ENCODE measurements around the gene TOX4. TPM values are rescaled to one million over a fixed set of nuclear protein-coding genes. Genes with fewer than 3 reads are reported as not detected.
"Not testable (repeated sequence)": the region's sequence is repeated elsewhere in the genome, so short reads cannot be mapped to it uniquely, and the experiment has no call there.

TOX4 gene
- total RNA-seq, 1 donor from 2014 or later, result 19.6 TPM

DNA sequence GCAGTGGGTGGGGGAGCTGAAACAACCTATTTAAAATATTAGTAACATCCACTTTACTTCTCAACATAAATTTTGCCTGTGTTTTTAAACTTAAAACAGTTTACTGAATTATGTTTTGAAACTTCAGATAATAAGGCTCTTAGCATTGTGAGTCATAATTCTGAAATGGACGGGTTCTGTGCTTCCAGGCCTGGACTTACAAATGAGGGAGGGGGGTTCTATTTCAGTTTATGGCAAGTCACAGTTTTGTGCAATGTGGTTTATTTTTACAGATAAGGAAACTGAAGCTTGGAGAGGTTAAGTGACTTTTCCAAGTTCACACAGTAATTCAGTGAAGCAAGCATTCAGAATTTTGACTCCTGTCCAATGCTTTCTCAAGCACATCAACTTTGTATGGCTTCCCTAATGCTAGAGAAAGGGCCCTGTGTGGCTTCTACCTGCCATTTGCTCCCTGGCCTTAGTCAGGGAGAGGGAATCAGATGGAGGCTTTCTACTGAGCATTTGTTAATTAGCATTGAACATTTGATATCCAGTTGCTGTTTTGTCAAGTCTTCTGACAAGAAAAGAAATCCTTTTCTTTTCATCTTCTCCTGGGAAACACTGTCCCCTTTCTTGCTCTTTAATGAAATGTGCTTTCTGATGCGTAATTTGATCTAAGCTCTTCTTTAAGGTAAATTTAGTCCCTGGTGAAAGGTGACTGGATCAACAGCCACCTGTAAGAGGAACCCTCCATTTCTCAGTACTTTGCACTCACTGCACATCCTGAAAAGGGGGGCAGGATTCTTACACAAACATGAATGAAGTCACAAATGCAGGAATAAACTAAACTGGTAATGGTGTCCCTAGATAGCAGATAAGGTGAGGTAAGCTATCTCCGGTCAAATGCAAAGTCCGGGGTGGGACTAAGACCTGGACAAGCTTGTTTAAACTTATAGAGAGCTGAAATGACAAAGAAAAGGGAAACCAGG is 51.7 kb downstream of the TOX4 start:
- DNase-seq (ENCODE audit: low spot score in 2 of 2) (no peak), FAIRE-seq (no peak)

DNA sequence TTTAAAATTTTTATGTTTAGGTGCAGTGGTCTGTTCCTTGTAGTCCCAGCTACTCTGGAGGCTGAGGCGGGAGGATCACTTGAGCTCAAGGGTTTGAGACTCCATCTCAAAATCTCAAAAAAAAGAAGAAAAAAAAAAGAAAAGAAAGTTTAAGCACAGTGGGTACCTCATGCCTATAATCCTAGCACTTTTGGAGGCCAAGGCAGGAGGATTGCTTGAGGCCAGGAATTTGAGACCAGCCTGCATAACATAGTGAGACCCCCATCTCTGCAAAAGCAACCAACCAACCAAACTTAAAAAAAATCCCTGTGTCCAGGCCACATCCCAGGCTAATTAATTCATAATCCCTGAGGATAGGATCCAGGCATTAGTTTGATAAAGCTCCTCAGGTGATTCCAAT is 52.5 kb downstream of the TOX4 start:
- no peak for DNase-seq (ENCODE audit: low spot score in 2 of 2)
- no peak for FAIRE-seq

DNA sequence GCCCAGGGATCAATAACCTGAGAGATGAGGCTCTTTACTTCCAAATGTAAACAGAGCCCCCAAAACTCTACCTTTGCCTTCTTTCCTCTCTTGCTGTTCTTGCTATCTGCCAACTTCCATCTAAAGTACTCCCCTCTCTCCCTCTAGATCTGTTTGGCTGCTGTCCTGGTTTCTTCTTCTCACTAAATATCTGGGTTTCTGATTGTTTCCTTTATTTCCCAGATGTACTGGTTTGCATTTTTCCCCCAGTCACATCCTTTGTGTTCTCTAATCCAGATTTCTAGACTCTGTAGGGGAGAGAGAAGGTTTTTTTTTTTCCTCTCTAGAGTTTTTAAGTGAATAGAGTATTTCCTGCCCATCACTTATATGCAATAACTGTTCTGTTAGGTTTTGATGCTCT is 56.3 kb downstream of the TOX4 start:
- no peak for DNase-seq (ENCODE audit: low spot score in 2 of 2)
- FAIRE-seq, result no peak

DNA sequence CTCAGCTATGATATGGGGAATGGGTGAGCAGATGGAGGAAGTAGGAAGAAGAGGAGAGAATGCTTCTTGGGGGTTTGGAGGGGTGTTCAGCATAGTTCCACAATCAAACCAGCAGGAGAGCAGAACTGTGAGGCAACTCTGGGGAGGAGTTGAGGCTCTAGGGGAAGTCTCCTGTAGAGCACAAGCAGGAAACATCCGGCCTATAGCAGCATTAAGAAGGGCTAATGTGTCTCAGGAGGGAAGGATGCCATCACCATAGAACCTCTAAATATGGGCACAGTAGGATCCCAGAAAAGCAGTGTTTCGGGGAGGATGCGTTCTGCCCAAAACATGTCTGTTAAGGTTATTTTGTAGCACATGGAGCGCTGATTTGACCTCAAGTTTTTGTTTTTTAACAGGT is 57.6 kb downstream of the TOX4 start:
- no peak for FAIRE-seq
- no peak for DNase-seq (ENCODE audit: low spot score in 2 of 2)

DNA sequence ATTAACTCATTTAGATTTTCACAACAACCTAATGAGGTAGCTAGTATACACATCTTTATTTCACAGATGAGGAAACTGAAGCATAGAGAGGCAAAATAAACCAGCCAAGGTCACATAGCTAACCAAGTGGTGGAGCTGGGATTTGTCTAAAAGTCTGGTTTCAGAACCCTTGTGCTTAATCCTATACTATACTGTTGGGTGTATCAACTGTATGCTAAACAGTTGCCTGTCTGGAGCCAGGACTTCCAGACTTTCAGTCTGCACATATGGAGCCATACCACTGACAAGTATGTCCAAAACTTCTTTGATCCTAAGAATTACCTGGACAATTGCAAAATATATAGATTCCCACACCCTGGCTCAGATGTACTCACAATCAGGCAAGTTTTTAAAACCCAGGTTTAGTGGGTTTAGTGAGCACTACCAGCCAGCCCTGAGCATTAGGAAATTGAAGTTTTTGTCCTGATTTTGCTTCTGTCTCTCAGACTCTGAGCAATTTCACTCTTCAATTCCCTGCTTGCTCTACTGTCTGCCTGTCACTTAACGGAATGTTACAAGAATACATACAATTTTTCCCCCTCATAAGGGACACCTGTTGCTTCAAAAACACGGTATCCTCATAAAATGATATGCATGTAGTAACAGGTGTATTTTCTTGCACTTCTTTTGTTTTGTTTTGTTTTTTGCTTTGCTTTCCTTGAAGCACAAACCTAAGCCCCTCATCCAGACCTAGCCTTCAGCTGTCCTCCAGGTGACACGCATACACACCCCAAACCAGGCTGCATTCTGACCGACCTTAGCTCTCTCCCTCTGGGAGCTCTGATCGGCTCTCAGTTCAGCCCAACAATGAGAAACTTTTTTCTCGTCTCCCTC is 58.8 kb downstream of the TOX4 start:
- FAIRE-seq, result no peak
- DNase-seq (ENCODE audit: low spot score in 2 of 2), result no peak

DNA sequence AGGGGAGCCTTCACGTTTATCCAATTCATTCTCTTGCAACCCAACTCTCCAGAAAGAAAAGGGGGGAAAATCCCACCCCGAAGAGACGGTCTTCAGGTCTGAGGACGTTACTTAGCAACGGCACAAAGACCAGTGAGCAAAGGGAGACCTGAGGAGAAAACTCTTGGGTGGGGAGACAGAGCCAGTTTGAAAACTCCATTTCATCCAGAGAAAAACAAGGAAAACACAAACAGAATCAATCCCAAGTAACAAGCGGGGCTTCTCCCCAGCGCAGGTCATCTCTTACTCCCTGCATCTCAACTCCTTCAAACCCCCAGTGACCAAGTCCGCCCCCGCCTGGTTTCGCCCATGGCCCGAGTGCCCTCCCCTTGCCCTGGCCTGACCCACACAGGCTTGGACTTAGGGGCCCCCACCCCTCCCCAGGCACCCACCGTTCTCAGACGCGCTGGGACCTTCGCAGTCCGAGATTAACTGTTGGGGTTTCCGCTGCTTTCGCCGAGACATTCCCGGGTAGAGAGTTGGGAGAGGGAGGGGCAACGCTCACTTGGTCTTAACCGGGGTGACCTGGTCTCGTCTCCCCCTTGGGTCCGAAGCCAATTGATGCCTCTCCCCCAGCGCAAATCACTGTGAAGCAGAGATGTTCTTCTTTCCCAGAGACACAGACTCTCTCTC is 59.6 kb downstream of the TOX4 start:
- FAIRE-seq (no peak), DNase-seq (ENCODE audit: low spot score in 2 of 2) (no peak)

DNA sequence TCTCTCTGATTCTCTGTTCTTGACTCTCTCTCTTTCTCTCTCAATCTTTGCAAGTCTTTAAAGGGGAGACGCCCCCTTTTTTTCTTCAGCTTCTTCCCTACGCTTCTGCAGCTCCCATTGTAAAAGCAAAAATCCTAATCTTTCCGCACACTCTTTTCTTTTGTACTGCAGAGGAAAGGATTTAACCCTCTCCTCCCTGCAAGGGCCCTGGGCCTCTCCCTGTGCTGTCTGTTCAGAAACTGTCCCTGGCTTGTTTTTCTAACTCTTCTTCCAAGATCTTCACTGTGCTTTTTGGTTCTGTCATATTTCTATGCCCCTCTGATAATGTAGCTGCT is 60.1 kb downstream of the TOX4 start:
- DNase-seq (ENCODE audit: low spot score in 2 of 2) (no peak), FAIRE-seq (no peak)

DNA sequence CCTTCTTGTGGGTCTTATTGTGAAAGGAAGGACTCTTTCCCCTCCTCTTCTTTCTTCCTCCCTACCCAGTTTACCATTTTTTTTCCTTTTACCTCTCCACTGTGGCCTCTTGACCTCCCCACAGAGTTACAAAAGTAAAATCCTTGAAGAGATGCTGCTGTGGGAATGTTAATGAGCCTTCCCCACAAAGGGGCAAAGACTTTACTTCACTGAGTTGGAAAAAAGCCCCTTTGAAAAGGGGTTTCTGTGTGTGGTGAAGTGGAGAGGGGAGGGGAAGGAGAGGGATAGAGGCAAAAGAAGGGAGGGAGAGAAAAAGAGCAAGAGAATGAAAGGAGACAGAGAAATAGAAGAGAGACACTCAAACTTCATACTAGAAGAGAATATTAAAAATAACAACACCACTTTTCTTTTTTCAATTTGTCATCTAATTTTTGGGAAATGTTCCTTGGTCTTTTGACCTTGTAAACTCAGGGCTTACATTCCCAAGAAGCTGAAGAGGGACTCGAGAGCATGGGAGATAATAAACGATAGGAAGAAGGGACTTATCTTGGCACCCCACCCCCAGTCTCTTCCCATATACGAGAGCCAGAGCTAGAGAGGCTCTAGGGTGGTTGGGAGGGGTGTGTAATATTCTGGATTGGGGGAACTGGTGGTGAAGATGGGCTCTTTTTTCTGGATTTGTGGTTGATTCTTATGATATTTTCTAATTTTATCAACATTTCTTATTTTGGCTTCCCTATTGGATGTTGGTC is 62.4 kb downstream of the TOX4 start:
- no peak for FAIRE-seq
- DNase-seq (ENCODE audit: low spot score in 2 of 2), result no peak

DNA sequence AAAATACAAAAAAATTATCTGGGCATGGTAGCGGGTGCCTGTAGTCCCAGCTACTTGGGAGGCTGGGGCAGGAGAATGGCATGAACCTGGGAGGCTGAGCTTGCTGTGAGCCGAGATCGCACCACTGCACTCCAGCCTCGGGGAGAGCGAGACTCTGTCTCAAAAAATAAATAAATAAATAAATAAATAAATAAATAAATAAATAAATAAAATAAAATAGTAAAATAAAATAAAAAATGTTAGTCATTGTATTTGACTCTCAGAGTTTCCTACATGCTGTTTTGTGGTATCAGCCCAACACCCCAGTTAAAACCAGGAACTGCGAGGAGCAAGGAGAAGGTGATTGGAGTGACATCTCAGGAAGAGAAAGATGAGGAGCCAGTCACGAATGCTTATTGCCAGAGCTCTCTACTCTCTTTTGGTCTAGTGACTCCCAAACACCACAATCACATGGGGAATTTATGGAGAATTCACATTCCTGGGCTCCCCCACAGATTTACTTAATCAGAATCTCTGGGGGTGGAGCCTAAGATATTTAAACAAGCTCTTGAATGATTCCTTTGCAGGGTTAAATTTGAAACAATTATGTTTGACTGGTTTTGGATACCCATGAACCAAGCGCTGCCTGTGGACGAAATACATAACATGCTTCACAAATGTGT is 64.5 kb downstream of the TOX4 start:
- DNase-seq (ENCODE audit: low spot score in 2 of 2) (no peak), FAIRE-seq (no peak)

DNA sequence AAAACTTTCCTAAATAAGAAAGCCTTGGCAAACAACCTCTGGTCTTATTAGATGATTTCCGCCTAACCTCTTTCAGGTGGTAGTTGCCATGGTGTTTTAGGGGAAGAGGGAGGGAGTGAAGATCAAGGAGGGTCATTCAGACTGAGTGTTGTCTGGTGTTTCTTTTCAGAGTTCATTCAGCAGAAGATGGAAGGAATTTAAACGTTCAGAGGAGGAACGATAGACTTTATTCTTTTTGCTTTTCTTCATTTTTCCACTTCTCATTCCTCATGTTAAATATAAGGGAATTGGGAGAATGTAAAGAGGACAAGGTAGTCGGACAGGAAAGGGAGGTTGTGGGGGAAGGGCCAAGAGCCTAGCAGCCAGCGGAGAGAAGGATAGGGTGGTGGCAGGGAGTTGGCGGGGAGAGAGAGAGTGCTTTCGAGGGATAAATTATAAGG is 66.5 kb downstream of the TOX4 start:
- FAIRE-seq, result no peak
- DNase-seq (ENCODE audit: low spot score in 2 of 2), result no peak

DNA sequence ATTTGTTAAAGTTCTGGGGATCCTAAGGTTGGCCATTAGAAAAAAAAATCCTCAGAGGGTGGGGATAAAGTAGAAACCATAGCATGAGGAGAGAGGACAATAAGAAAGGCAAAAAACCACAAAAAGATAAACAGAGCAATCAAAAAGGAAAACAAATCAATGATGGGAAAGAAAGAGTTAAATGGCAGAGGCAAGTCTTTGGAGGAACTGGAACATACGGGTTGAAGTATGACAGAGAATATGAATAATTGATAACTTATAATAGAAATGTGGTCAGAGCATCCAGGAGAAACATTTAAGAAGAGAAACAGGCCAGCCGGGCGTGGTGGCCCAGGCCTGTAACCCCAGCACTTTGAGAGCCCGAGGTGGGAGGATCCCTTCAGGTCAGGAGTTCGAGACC is 67.0 kb downstream of the TOX4 start:
- DNase-seq (ENCODE audit: low spot score in 2 of 2) (no peak), FAIRE-seq (no peak)

DNA sequence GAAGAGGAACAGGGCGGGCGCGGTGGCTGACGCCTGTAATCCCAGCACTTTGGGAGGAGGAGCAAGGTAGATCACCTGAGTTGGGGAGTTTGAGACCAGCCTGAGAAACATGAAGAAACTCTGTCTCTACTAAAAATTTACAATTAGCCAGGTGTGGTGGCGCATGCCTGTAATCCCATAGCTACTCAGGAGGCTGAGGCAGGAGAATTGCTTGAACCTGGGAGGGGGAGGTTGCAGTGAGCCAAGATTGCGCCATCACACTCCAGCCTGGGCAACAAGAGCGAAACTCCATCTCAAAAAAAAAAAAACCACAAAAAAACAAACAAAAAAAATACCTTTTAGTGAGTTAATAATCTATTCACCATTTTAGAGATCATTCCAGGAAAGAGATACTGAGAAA is 67.6 kb downstream of the TOX4 start:
- not testable (repeated sequence) for DNase-seq (ENCODE audit: low spot score in 2 of 2); FAIRE-seq

Small RNA genes within 50 kb of the gene (small RNA-seq; reads per million reads assigned to genes)
- not detected for gene RN7SL650P

Other genes starting within 250 kb of the TOX4 start
- 614 TPM for gene HNRNPC, start 207.8 kb upstream of the TOX4 start, total RNA-seq
- not detected for gene RPGRIP1, start 197.1 kb upstream of the TOX4 start, total RNA-seq
- 104 TPM for gene SUPT16H, start 93.2 kb upstream of the TOX4 start, total RNA-seq
- gene CHD8, start 21.1 kb upstream of the TOX4 start, total RNA-seq, result 68.9 TPM
- gene RAB2B, start 236 bp upstream of the TOX4 start, total RNA-seq, result 56.7 TPM
- gene METTL3, start 34.1 kb downstream of the TOX4 start, total RNA-seq, result 93.8 TPM
- 10.2 TPM for gene SALL2, start 49.2 kb downstream of the TOX4 start, total RNA-seq
- gene OR10G3, start 102.9 kb downstream of the TOX4 start, total RNA-seq, result not detected
- gene OR10G2, start 157.7 kb downstream of the TOX4 start, total RNA-seq, result not detected
- gene OR4E2, start 176.6 kb downstream of the TOX4 start, total RNA-seq, result not detected
- gene OR4E1, start 196.6 kb downstream of the TOX4 start, total RNA-seq, result not detected